Osteoblast (primary cell): Measurements from ENCODE around the gene SPTAN1. TPM values are rescaled to one million over a fixed set of nuclear protein-coding genes. Genes with fewer than 3 reads are reported as not detected.

ENCODE experiments used
- DNase-seq: peaks from one replicate; pipeline ENCODE4 v3.0.0; 2011; ENCODE audit warnings: low spot score, mixed read lengths; ENCODE audit not compliant: insufficient read length; ENCODE audit errors: missing footprints
- H2AFZ ChIP-seq: 2 replicates; pipeline ENCODE4 v1.6.0; 2011; ENCODE audit warnings: mild to moderate bottlenecking, low read length
- H3K27ac ChIP-seq: 2 replicates; pipeline ENCODE4 v1.5.1; 2011; ENCODE audit warnings: mild to moderate bottlenecking, low read depth, low read length, moderate library complexity
- H3K27me3 ChIP-seq: 2 replicates; pipeline ENCODE4 v1.6.0; 2012; ENCODE audit warnings: mild to moderate bottlenecking, control low read depth, inconsistent platforms, low read length, moderate library complexity; ENCODE audit not compliant: insufficient read depth
- H3K36me3 ChIP-seq: 2 replicates; pipeline ENCODE4 v1.5.1; 2011; ENCODE audit warnings: mild to moderate bottlenecking, low read length, control low read depth, moderate library complexity; ENCODE audit not compliant: insufficient read depth
- H3K4me1 ChIP-seq: 2 replicates; pipeline ENCODE4 v1.5.1; 2011; ENCODE audit warnings: mild to moderate bottlenecking, low read length, control low read depth, moderate library complexity; ENCODE audit not compliant: insufficient read depth
- H3K4me2 ChIP-seq: 2 replicates; pipeline ENCODE4 v1.6.0; 2011; ENCODE audit warnings: mild to moderate bottlenecking, low read length; ENCODE audit not compliant: insufficient read depth
- H3K4me3 ChIP-seq: fragments of 200-600 bp; sonication (generic); 3 replicates; pipeline ENCODE4 v1.5.1; 2012; ENCODE audit warnings: mild to moderate bottlenecking, low read length, inconsistent platforms; ENCODE audit not compliant: insufficient read depth
- H3K79me2 ChIP-seq: 2 replicates; pipeline ENCODE4 v1.6.0; 2012; ENCODE audit warnings: mild to moderate bottlenecking, low read length, control low read depth, inconsistent platforms; ENCODE audit not compliant: insufficient read depth
- H3K9me3 ChIP-seq: 2 replicates; pipeline ENCODE4 v1.5.1; 2011; ENCODE audit warnings: low read depth, low read length, control low read depth
- H4K20me1 ChIP-seq: 2 replicates; pipeline ENCODE4 v1.6.0; 2012; ENCODE audit warnings: mild to moderate bottlenecking, low read length, control low read depth; ENCODE audit not compliant: insufficient read depth
- CTCF ChIP-seq: IDR thresholded peaks from 2 replicates; pipeline ENCODE4 v1.5.1; 2011; ENCODE audit warnings: mild to moderate bottlenecking, low read depth, low read length, moderate library complexity; ENCODE audit errors: extremely low read depth
- small RNA-seq: library from RNA; depleted of rRNA; stranded (forward); fragments of <200 nt; gene quantifications from one replicate; pipeline ENCODE3, GENCODE V24; 2012
- total RNA-seq: library from RNA; depleted of rRNA; stranded (reverse); fragments of >200 nt; gene quantifications from 2 replicates; pipeline ENCODE4 v1.2.3, GENCODE V29; 2012

The SPTAN1 gene
- total RNA-seq, 1 donor: 354 TPM

- no peak for TF ChIP-seq CTCF
- no peak for DNase-seq
- no peak overlapping the region for H3K27ac ChIP-seq
- no peak overlapping the region for H2AFZ ChIP-seq
- H4K20me1 ChIP-seq: no peaks in the 10 kb centered on the region
- no peak overlapping the region for H3K4me3 ChIP-seq
- H3K36me3 ChIP-seq: no peaks in the 10 kb centered on the region
- H3K79me2 ChIP-seq: no peaks in the 10 kb centered on the region
- no peak overlapping the region for H3K4me2 ChIP-seq
- H3K4me1 ChIP-seq: no peaks in the 10 kb centered on the region
- no peaks in the 10 kb centered on the region for H3K9me3 ChIP-seq
- no peaks in the 10 kb centered on the region for H3K27me3 ChIP-seq
These were observed 125.4 kb downstream of the SPTAN1 start for GRCh38 chr9:128677794-128678193.

Small RNA genes within 50 kb of the gene (small RNA-seq; reads per million reads assigned to genes)
- gene RNU7-171P: not detected

Other genes with a start within 250 kb of the SPTAN1 start
- 16.2 and 16.3 TPM in 2 replicates for gene TRUB2, start 230.1 kb upstream of the SPTAN1 start, total RNA-seq
- 34.7 and 34.8 TPM in 2 replicates for gene COQ4, start 229.7 kb upstream of the SPTAN1 start, total RNA-seq
- gene SLC27A4, start 212.1 kb upstream of the SPTAN1 start, total RNA-seq: 21.4 and 23.0 TPM in 2 replicates
- gene URM1, start 181.2 kb upstream of the SPTAN1 start, total RNA-seq: 29.2 and 35.1 TPM in 2 replicates
- gene CERCAM, start 131.7 kb upstream of the SPTAN1 start, total RNA-seq: 186 and 195 TPM in 2 replicates
- 25.9 and 26.4 TPM in 2 replicates for gene ODF2, start 96.6 kb upstream of the SPTAN1 start, total RNA-seq
- 17.1 and 19.2 TPM in 2 replicates for gene GLE1, start 47.9 kb upstream of the SPTAN1 start, total RNA-seq
- 51.3 and 52.1 TPM in 2 replicates for gene DYNC2I2, start 104.3 kb downstream of the SPTAN1 start, total RNA-seq
- gene SET, start 136.6 kb downstream of the SPTAN1 start, total RNA-seq: 365 and 397 TPM in 2 replicates
- 3.5 and 4.3 TPM in 2 replicates for gene PKN3, start 149.9 kb downstream of the SPTAN1 start, total RNA-seq
- gene ZDHHC12, start 171.5 kb downstream of the SPTAN1 start, total RNA-seq: 32.7 and 35.1 TPM in 2 replicates
- gene ZER1, start 219.3 kb downstream of the SPTAN1 start, total RNA-seq: 26.4 and 27.1 TPM in 2 replicates
- 17.0 and 18.6 TPM in 2 replicates for gene TBC1D13, start 234.7 kb downstream of the SPTAN1 start, total RNA-seq